ENCODE data around the gene SCAMP1. TPM values are rescaled to one million over a fixed set of nuclear protein-coding genes. Genes with fewer than 3 reads are reported as not detected.
A peak's percentile ranks its signal among the peaks of the same experiment; 100 is the strongest.

Gene SCAMP1
- total RNA-seq, 2 experiments from 2014 or later, result 13.6 to 18.3 TPM

GRCh38 chr5:78503958-78504653 lies 143.7 kb downstream of the SCAMP1 start:
- H3K36me3 Mint-ChIP-seq, result no peaks in the 10 kb centered on the region
- CTCF ChIA-PET, result no interaction called here
- peaks cover 2% of the 10 kb centered on the region for H3K4me1 Mint-ChIP-seq (ENCODE audit: low read depth)
- peaks cover 56% of the 10 kb centered on the region for H3K27me3 Mint-ChIP-seq
- no peak overlapping the region for H3K4me3 Mint-ChIP-seq
- no peaks in the 10 kb centered on the region for H3K9me3 Mint-ChIP-seq
- DNase-seq, result no peak
- POLR2A ChIA-PET, result no interaction called here
- intact Hi-C loops (cut with micrococcal nuclease), result no loop called here
- H3K27ac Mint-ChIP-seq, result no peak overlapping the region

- ChIA-PET POLR2A (no interaction called here), CTCF (no interaction called here)
- peaks cover 55% of the 10 kb centered on the region for H3K27me3 Mint-ChIP-seq
- H3K4me1 Mint-ChIP-seq (ENCODE audit: low read depth), result peaks cover 8% of the 10 kb centered on the region
- no peak overlapping the region for H3K27ac Mint-ChIP-seq
- H3K4me3 Mint-ChIP-seq, result no peak overlapping the region
- intact Hi-C loops (cut with micrococcal nuclease), result no loop called here
- DNase-seq, result no peak
- H3K36me3 Mint-ChIP-seq, result no peaks in the 10 kb centered on the region
- H3K9me3 Mint-ChIP-seq, result no peaks in the 10 kb centered on the region
Observed at GRCh38 chr5:78504704-78505677, 144.6 kb downstream of the SCAMP1 start.

- no peaks in the 10 kb centered on the region for H3K36me3 Mint-ChIP-seq
- peaks cover 13% of the 10 kb centered on the region for H3K4me1 Mint-ChIP-seq (ENCODE audit: low read depth)
- no peak overlapping the region for H3K4me3 Mint-ChIP-seq
- ChIA-PET CTCF (no interaction called here), POLR2A (no interaction called here)
- no peak overlapping the region for H3K27ac Mint-ChIP-seq
- H3K9me3 Mint-ChIP-seq, result no peaks in the 10 kb centered on the region
- DNase-seq, result no peak
- intact Hi-C loops (cut with micrococcal nuclease), result no loop called here
- peaks cover 51% of the 10 kb centered on the region for H3K27me3 Mint-ChIP-seq
Observed at GRCh38 chr5:78505860-78506259, 145.4 kb downstream of the SCAMP1 start.

GRCh38 chr5:78506261-78507024 lies 146.0 kb downstream of the SCAMP1 start:
- H3K4me3 Mint-ChIP-seq, result no peak overlapping the region
- H3K27me3 Mint-ChIP-seq, result peaks cover 51% of the 10 kb centered on the region
- ChIA-PET CTCF (no interaction called here), POLR2A (no interaction called here)
- H3K36me3 Mint-ChIP-seq, result no peaks in the 10 kb centered on the region
- H3K9me3 Mint-ChIP-seq, result no peaks in the 10 kb centered on the region
- intact Hi-C loops (cut with micrococcal nuclease), result no loop called here
- H3K27ac Mint-ChIP-seq, result no peak overlapping the region
- DNase-seq, result no peak
- peaks cover 13% of the 10 kb centered on the region for H3K4me1 Mint-ChIP-seq (ENCODE audit: low read depth)

- peaks cover 42% of the 10 kb centered on the region for H3K27me3 Mint-ChIP-seq
- DNase-seq, result no peak
- H3K36me3 Mint-ChIP-seq, result no peaks in the 10 kb centered on the region
- ChIA-PET CTCF (no interaction called here), POLR2A (no interaction called here)
- no peaks in the 10 kb centered on the region for H3K9me3 Mint-ChIP-seq
- no peak overlapping the region for H3K4me3 Mint-ChIP-seq
- intact Hi-C loops (cut with micrococcal nuclease), result no loop called here
- H3K27ac Mint-ChIP-seq, result no peak overlapping the region
- peaks cover 13% of the 10 kb centered on the region for H3K4me1 Mint-ChIP-seq (ENCODE audit: low read depth)
Observed at GRCh38 chr5:78507531-78507930, 147.1 kb downstream of the SCAMP1 start.

GRCh38 chr5:78508186-78508765 lies 147.9 kb downstream of the SCAMP1 start:
- no peaks in the 10 kb centered on the region for H3K9me3 Mint-ChIP-seq
- peaks cover 13% of the 10 kb centered on the region for H3K4me1 Mint-ChIP-seq (ENCODE audit: low read depth)
- DNase-seq, result no peak
- ChIA-PET POLR2A (no interaction called here), CTCF (no interaction called here)
- no peaks in the 10 kb centered on the region for H3K36me3 Mint-ChIP-seq
- no peak overlapping the region for H3K27ac Mint-ChIP-seq
- intact Hi-C loops (cut with micrococcal nuclease), result no loop called here
- peaks cover 38% of the 10 kb centered on the region for H3K27me3 Mint-ChIP-seq
- no peak overlapping the region for H3K4me3 Mint-ChIP-seq

GRCh38 chr5:78509145-78509865 lies 148.9 kb downstream of the SCAMP1 start:
- Mint-ChIP-seq H3K4me1 (ENCODE audit: low read depth) (peaks cover 13% of the 10 kb centered on the region), H3K27me3 (peaks cover 41% of the 10 kb centered on the region), H3K36me3 (no peaks in the 10 kb centered on the region), H3K9me3 (no peaks in the 10 kb centered on the region), H3K4me3 (peak overlapping the region; percentile 56), H3K27ac (no peak overlapping the region)
- POLR2A ChIA-PET, result no interaction called here
- CTCF ChIA-PET, result interaction anchor here (1.2 kb wide), 2 partner anchors 24 to 215 kb away, joined by 3 to 4 read pairs; partner anchors contain the start of gene AP3B1
- no peak for DNase-seq
- intact Hi-C loops (cut with micrococcal nuclease), result no loop called here

GRCh38 chr5:78509884-78510769 lies 149.7 kb downstream of the SCAMP1 start:
- Mint-ChIP-seq H3K4me3 (peak overlapping the region; percentile 56), H3K4me1 (ENCODE audit: low read depth) (peaks cover 13% of the 10 kb centered on the region), H3K27ac (no peak overlapping the region), H3K27me3 (peaks cover 44% of the 10 kb centered on the region), H3K9me3 (no peaks in the 10 kb centered on the region), H3K36me3 (no peaks in the 10 kb centered on the region)
- ChIA-PET CTCF (interaction anchor here (1.2 kb wide), 2 partner anchors 23 to 215 kb away, joined by 3 to 4 read pairs; partner anchors contain the start of gene AP3B1), POLR2A (no interaction called here)
- peak; percentile 56 for DNase-seq
- intact Hi-C loops (cut with micrococcal nuclease), result no loop called here

- ChIA-PET POLR2A (no interaction called here), CTCF (interaction anchor here (0.9 kb wide), 1 partner anchor 9 kb away, joined by 3 read pairs; no protein-coding TSS in a partner anchor)
- Mint-ChIP-seq H3K27me3 (peaks cover 43% of the 10 kb centered on the region), H3K9me3 (no peaks in the 10 kb centered on the region), H3K4me1 (ENCODE audit: low read depth) (peaks cover 13% of the 10 kb centered on the region), H3K36me3 (no peaks in the 10 kb centered on the region), H3K27ac (no peak overlapping the region), H3K4me3 (no peak overlapping the region)
- intact Hi-C loops (cut with micrococcal nuclease), result no loop called here
- DNase-seq, result no peak
Observed at GRCh38 chr5:78511121-78511906, 150.9 kb downstream of the SCAMP1 start.

GRCh38 chr5:78512435-78512834 lies 152.0 kb downstream of the SCAMP1 start:
- DNase-seq, result no peak
- peaks cover 42% of the 10 kb centered on the region for H3K27me3 Mint-ChIP-seq
- POLR2A ChIA-PET, result no interaction called here
- H3K36me3 Mint-ChIP-seq, result no peaks in the 10 kb centered on the region
- no peak overlapping the region for H3K4me3 Mint-ChIP-seq
- CTCF ChIA-PET, result no interaction called here
- peaks cover 13% of the 10 kb centered on the region for H3K4me1 Mint-ChIP-seq (ENCODE audit: low read depth)
- no peak overlapping the region for H3K27ac Mint-ChIP-seq
- H3K9me3 Mint-ChIP-seq, result no peaks in the 10 kb centered on the region
- intact Hi-C loops (cut with micrococcal nuclease), result no loop called here

Data from activated CD4-positive, alpha-beta memory T cell treated with anti-CD3 and anti-CD28 coated beads for 36 hours (primary cell).